WI38 (cell line): ENCODE measurements around the gene HUS1B.

Experiments used
- H3K4me3 ChIP-seq: 2 replicates; pipeline ENCODE4 v1.5.1; 2011; ENCODE audit warnings: low read depth, mild to moderate bottlenecking, control low read depth, low read length
- CTCF ChIP-seq: IDR thresholded peaks from 2 replicates; pipeline ENCODE4 v1.5.1; 2012; ENCODE audit warnings: low read depth, mild to moderate bottlenecking, control low read depth, low read length

HUS1B gene

GRCh38 chr6:658244-658643, 1.3 kb upstream of the HUS1B start:
- H3K4me3 ChIP-seq = no peak overlapping the region
- no peak for TF ChIP-seq CTCF

DNA sequence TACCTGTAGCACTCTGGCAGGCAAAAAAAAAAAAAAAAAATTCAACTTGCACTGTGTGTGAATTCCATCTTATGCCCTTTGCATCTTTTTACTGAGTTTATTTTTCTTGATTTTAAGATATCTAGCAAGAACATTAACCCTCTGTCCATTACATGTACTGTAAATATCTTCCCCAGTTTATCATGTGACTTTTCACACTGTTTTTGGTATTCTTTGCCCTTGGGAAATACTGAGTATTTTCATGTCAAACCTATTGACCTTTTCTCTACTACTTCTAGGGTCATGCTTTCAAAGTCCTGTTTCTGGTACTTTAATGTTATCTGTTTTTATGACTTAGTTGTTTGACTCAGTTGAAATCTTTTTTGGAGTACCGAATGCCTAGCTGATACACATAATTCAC, 843 bp upstream of the HUS1B start:
- no peak overlapping the region for H3K4me3 ChIP-seq
- TF ChIP-seq CTCF = no peak

DNA sequence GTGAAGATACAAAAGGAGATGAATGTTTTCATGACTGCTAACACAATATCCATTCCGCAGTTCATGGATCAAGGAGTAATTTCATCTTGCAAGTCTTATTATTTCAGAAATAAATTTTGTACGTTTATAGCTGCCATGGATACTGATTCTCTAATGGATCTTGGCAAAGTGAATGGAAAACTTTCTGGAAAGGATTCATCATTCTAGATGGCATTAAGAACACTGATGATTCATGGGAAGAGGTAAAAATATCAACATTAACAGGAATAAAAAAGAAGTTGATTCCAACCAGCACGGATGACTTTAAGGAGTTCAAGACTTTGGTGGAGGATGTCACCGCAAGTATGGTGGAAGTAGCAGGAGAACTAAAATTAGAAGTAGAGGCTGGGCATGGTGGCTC, 2.8 kb downstream of the HUS1B start:
- no peak for TF ChIP-seq CTCF
- no peak overlapping the region for H3K4me3 ChIP-seq

DNA sequence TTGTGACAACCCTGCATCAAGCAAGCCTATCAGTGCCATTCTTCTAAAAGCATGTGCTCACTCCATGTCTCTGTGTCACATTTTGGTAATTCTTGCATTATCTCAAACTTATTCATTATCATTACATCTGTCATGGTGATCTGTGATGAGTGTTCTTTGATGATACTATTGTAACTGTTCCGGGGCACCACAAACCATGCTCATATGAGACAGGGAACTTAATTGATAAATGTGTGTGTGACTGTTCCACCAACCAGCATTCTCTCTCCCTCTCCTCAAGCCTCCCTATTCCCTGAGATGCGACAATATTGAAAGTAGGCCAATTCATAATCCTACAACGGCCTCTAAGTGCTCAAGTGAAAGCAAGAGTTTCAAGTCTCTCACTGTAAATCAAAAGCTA, 4.0 kb downstream of the HUS1B start:
- TF ChIP-seq CTCF = no peak
- H3K4me3 ChIP-seq = no peak overlapping the region

DNA sequence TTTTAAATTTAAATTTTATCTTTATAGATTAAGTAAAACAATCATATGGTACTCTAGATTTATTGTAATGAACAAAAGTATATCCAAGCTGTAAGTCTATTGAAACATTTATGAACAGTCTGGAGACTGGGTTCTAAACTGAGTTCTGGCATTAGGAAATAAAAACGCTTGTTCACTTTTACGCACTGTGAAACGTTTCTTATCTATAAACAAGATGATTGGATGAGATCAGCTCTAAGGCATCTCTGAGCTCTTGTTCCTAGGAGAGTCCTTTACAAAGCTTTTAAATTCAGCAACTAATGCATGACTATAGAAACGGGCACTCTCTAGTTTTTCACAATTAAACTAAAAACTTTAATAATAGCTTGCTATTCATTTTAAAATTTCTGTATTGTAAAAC, 6.8 kb downstream of the HUS1B start:
- no peak overlapping the region for H3K4me3 ChIP-seq
- TF ChIP-seq CTCF = no peak

GRCh38 chr6:642805-643204, 14.1 kb downstream of the HUS1B start:
- TF ChIP-seq CTCF = no peak
- no peak overlapping the region for H3K4me3 ChIP-seq

DNA sequence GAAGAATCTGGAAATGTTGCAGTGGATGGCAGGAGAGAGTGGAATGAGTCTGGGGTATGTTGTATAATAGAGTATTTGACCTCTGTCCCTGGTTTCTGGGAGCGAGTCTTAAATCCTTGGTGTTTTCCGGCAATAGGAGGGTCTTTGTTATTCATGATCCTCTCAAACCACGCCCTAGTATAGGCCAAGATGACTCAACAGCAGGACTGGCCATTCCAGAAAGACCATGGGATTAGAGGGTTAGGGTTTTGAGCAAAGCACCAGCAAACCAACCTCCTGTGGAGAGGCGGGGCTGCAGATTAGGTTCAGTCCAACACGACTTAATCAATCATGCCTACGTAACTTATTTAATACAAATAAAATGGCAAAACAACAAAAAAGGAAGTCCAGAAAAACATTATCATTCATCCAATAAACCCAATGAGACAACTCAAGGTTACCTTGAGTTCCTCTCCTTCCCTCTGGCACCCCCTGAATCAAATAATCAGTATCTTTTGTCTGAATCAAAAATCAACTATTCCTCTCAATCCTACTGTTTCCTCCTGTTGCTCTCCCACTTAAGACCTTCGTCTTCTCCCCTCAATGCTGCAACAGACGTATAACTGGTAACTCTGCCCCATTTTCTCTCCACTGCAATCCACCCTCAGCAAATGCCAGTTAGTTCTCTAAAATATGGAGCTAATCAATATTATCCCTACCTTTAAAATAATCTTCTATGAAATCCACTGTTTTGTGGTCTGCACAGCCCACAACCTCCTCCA, 15.5 kb downstream of the HUS1B start:
- H3K4me3 ChIP-seq = no peak overlapping the region
- no peak for TF ChIP-seq CTCF
